Ovary (tissue), 3 donors: Measurements from ENCODE around the gene VPREB1.

ENCODE experiments used
- EP300 ChIP-seq: sonication (generic); formaldehyde crosslinking; IDR thresholded peaks from one replicate; pipeline ENCODE4 v1.6.1; 2017; ENCODE audit warnings: antibody characterized with exemption
- POLR2A ChIP-seq: fragments of 450-650 bp; IDR thresholded peaks from one replicate; pipeline ENCODE4 v1.6.1; 2017; ENCODE audit warnings: antibody characterized with exemption, mild to moderate bottlenecking, moderate library complexity
- TF ChIP-seq, protein P1 (sequence below), 3 donors: fragments of 450-650 bp in 2 of 3; fragments of 200-600 bp in 1 of 3; IDR thresholded peaks; one replicate each; pipeline versions ENCODE4 v1.5.1 to v1.8.0; 2016 to 2022; ENCODE audit warnings: antibody characterized with exemption in 3 of 3, mild to moderate bottlenecking in 1 of 3
- donor health status: DM: no; HTN: no; CAD: no.

DNA sequence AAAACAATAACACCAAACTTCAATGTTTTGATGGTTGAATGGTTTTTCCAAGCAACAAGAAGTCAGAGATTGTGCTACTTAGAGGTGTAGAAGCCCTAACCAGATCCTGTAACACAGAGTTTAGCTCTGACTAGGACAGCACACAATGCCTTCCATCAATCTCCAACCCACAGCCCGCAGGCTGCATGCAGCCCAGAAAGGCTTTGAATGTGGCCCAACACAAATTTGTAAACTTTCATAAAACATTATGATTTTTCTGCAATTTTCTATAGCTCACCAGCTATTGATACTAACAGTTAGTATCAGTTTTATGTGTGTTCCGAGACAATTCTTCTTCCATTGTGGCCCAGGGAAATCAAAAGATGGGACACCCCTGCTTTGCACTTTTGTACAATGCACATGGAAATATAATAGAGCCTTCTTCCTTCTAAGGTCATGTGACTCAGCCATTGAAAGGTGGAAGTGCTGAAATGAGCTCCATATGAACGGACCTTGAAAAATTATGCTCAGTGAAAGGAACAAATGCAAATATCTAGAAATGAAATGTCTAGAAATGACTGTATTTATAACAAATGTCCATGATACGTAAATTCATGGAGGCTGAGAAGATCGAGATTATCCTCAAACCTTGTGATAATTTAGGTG lies 47.6 kb upstream of the VPREB1 start:
- TF ChIP-seq, protein P1, sequence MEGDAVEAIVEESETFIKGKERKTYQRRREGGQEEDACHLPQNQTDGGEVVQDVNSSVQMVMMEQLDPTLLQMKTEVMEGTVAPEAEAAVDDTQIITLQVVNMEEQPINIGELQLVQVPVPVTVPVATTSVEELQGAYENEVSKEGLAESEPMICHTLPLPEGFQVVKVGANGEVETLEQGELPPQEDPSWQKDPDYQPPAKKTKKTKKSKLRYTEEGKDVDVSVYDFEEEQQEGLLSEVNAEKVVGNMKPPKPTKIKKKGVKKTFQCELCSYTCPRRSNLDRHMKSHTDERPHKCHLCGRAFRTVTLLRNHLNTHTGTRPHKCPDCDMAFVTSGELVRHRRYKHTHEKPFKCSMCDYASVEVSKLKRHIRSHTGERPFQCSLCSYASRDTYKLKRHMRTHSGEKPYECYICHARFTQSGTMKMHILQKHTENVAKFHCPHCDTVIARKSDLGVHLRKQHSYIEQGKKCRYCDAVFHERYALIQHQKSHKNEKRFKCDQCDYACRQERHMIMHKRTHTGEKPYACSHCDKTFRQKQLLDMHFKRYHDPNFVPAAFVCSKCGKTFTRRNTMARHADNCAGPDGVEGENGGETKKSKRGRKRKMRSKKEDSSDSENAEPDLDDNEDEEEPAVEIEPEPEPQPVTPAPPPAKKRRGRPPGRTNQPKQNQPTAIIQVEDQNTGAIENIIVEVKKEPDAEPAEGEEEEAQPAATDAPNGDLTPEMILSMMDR (IDR thresholded peaks at IDR 0.05), result no peak
- no peak for TF ChIP-seq POLR2A
- TF ChIP-seq EP300, result no peak
